T47D (cell line): ENCODE results near the gene PNMA6A.
"Not testable (repeated sequence)": the region's sequence is repeated elsewhere in the genome, so short reads cannot be mapped to it uniquely, and the experiment has no call there.

Source experiments
- DNase-seq, 2 experiments: peaks; one replicate each; pipeline versions ENCODE4 v3.0.0 to v3.0.0-alpha.2; 2011 to 2012; ENCODE audit warnings: low read depth in 1 of 2, low spot score in 1 of 2
- JUND ChIP-seq: IDR thresholded peaks from 2 replicates; pipeline ENCODE4 v1.6.1; 2012; ENCODE audit warnings: low read depth
- in situ Hi-C: cut with HindIII; loops from 2 replicates; pipeline ENCODE4 v1.10.0; 2016; ENCODE audit warnings: low sequenced_read_pairs, low pct_unique_long_range_greater_than_20kb

The PNMA6A gene

DNA sequence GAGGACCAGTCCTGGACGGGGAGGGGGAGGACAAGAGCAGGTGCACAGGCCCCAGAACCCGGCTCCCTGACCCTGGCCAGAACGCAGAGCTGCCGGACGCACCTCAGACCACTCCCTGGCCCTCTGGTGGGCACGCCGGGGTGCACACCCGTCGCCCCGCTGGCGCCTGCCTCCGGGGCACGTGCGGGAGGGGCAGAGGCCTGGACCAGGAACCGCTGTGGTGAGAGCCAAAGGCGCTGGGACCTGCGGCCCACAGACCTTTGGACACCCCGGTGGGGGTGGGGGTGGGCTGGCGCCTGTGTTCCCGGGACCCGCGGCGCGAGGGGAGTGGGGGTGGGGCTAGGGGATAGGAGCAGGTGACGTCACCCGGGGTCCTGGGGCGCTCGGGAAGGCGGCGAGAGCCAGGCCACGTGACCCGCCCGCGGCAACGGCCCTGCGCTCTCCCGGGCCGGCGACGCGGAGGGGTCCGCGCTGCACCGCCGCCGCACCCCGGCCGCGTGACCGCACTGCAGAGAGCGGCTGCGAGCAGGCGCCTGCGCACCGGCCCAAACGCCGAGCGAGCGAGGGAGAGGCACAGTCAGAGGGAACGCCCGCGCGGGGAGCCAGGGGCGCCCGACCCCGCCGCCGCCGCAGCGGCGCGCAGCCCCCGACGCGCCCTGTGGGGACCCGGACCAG, at the start of gene PNMA6A:
Gene PNMA6A, plus strand, starts transcription at position 546 of the 675 bp plus-strand sequence. CDS start 609 bp downstream, outside the sequence.
- DNase-seq, in situ Hi-C loops: not testable (repeated sequence)

GRCh38 chrX:153026501-153026900, 45.8 kb upstream of the PNMA6A start:
- in situ Hi-C loops, DNase-seq: not testable (repeated sequence)

DNA sequence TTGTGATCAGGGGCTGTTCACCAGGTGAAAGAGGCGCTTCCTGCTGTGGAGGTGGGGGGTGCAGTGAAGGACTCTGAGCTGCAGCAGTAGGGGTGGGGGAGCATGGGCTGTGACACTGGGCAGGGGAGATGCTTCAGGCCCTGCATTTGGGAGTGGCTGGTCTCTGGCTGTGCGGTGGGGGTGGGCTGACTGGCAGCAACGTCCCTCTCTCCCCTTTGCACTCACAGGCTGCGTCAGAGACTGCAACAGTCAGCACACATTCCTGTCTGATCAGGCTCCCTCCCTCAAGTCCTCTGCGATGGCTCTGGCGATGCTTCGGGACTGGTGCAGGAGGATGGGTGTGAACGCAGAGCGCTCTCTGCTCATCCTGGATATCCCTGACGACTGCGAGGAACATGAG, 43.8 kb upstream of the PNMA6A start:
- in situ Hi-C loops, DNase-seq: not testable (repeated sequence)

DNA sequence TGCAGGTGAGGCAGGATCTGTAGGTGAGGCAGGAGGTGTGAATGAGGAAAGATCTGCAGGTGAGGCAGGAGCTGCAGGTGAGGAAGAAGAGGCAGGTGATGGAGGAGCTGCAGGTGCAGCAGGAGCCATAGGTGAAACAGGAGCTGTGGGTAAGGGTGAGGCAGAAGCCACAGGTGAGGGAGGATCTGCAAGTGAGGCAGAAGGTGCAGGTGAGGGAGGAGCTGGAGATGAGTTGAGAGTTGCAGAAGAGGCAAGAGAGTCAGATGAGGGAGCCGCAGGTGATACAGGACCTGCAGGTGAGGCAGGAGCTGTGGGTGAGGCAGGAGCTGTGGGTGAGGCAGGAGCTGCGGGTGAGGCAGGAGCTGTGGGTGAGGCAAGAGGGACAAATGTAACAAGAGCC, 43.1 kb upstream of the PNMA6A start:
- in situ Hi-C loops, result no loop called here
- peak in 1 of 2 experiments; percentile 1 for DNase-seq
- TF ChIP-seq JUND, result no peak

- in situ Hi-C loops, result no loop called here
- no peak for TF ChIP-seq JUND
- DNase-seq, result no peak
These were observed 42.4 kb upstream of the PNMA6A start for GRCh38 chrX:153029875-153030274.

DNA sequence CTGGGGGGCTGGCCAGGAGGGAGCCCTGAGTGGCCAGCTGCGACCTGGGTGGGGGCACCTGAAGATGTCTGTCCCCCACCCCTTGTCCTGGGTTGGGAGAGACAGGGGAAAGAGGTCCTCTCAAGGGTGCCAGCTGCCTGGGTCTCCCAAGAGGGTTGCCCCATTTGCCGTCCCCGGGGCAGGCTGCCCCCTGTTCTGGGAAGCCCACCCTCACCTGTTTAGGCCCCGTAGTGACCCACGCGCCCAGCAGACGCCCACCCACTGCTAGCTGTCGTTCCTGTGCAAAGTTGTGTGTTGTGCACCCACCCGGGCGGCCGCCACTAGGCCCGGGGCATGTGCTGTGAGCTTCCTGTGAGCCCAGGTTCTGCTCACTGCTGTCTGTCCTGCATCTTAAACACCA, 41.5 kb upstream of the PNMA6A start:
- no peak for TF ChIP-seq JUND
- no peak for DNase-seq
- in situ Hi-C loops, result no loop called here

DNA sequence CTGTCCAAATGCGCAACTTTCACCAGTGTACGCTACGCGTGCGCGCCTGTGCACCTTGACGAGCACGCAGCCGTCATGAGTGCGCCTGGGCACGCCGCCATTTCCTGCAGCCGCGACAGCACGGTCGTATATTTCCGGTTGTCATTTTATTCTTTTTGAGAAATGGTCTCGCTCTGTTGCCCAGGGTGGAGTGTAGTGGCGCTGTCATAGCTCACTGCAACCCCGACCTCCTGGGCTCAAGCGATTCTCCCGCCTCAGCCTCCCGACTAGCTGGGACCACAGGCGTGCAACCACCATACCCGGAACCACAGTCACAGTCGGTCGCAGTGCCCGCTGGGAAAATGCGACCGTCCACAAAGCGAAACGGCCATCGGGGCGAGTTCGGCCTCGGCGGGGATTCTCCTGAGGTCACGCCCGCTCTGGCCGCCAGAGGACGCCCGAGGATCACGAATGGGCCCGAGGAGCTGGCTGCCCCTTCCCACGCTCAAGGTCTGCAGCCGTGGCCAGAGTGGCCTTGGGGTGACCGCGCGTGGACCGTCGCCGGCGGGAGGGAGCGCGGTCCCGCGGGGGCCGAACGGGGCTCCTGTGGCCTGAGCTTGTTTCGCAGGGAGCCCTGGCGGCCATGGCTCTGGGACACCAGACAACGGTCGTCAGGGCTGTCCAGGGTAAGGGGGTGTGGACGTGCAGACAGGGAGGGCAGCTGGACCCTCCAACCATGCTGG, 39.7 kb upstream of the PNMA6A start:
- TF ChIP-seq JUND, result no peak
- in situ Hi-C loops, result no loop called here
- peak; percentile 55 to 56 for DNase-seq

DNA sequence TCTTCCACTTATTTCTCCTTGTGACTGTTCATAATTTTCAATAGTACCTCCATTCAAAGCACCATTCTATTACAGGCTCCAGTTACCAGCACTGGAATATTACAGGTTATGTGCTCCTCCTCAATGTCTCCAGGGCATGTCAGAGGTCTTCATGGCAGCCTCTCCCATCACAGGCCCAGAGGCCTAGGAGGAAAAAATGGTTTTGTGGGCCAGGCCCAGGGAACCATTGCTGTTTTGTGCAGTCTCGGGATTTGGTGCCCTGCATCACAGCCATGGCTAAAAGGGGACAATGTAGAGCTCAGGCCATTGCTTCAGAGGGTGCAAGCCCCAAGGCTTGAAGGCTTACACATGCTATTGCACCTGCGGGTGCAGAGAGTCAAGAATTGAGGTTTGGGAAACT, 23.2 kb upstream of the PNMA6A start:
- DNase-seq, result no peak
- in situ Hi-C loops, result no loop called here
- no peak for TF ChIP-seq JUND

- TF ChIP-seq JUND, result no peak
- no peak for DNase-seq
- in situ Hi-C loops, result no loop called here
These were observed 19.7 kb upstream of the PNMA6A start for GRCh38 chrX:153052534-153052933.

- TF ChIP-seq JUND, result no peak
- in situ Hi-C loops, result no loop called here
- no peak for DNase-seq
These were observed 16.1 kb upstream of the PNMA6A start, which contains the start of gene PNMA3 for GRCh38 chrX:153055871-153056749. PNMA3 (plus strand) TSS chrX:153056470; CDS start chrX:153057056, 586 bp downstream.

DNA sequence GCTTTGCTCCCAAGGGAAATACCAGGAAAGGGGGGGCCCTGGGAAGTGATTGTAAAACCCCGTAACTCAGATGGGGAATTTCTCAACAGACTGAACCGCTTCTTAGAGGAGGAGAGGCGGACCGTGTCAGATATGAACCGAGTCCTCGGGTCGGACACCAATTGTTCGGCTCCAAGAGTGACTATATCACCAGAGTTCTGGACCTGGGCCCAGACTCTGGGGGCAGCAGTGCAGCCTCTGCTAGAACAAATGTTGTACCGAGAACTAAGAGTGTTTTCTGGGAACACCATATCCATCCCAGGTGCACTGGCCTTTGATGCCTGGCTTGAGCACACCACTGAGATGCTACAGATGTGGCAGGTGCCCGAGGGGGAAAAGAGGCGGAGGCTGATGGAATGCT, 15.0 kb upstream of the PNMA6A start:
- in situ Hi-C loops, result no loop called here
- no peak for TF ChIP-seq JUND
- no peak for DNase-seq

- no peak for DNase-seq
- TF ChIP-seq JUND, result no peak
- in situ Hi-C loops, result no loop called here
These were observed 12.8 kb upstream of the PNMA6A start for GRCh38 chrX:153059191-153060094.
